Mesothelial cell of epicardium (in vitro differentiated cells): Measurements from ENCODE around the gene TGIF2. TPM values are rescaled to one million over a fixed set of nuclear protein-coding genes. Genes with fewer than 3 reads are reported as not detected.
"Not testable (repeated sequence)": the region's sequence is repeated elsewhere in the genome, so short reads cannot be mapped to it uniquely, and the experiment has no call there.

Source experiments
- DNase-seq, 2 experiments: peaks; one replicate each; pipeline ENCODE4 v3.0.0; 2021; ENCODE audit warnings: low spot score in 2 of 2; ENCODE audit not compliant: unreplicated experiment in 2 of 2
- H3K27ac Mint-ChIP-seq: 2 replicates; pipeline ENCODE4 v1.8.0; 2021; ENCODE audit warnings: mixed read lengths
- H3K27me3 Mint-ChIP-seq: 2 replicates; pipeline ENCODE4 v1.8.0; 2021; ENCODE audit warnings: low read depth, mixed read lengths
- H3K36me3 Mint-ChIP-seq: 2 replicates; pipeline ENCODE4 v1.8.0; 2021; ENCODE audit warnings: mixed read lengths
- H3K4me1 Mint-ChIP-seq: 2 replicates; pipeline ENCODE4 v1.8.0; 2021; ENCODE audit warnings: mixed read lengths
- H3K4me3 Mint-ChIP-seq: 2 replicates; pipeline ENCODE4 v1.8.0; 2021; ENCODE audit warnings: mild to moderate bottlenecking, moderate library complexity, mixed read lengths
- H3K9me3 Mint-ChIP-seq: 2 replicates; pipeline ENCODE4 v1.8.0; 2021; ENCODE audit warnings: mixed read lengths
- total RNA-seq: library from RNA; stranded (reverse); gene quantifications from 3 replicates; pipeline ENCODE4 v1.2.1, GENCODE V29; 2021
- TF ChIP-seq, protein P1 (sequence below): fragments of 200-600 bp; sonication (generic); IDR thresholded peaks from one replicate; pipeline ENCODE4 v1.5.0; 2021; ENCODE audit warnings: antibody characterized with exemption; ENCODE audit not compliant: unreplicated experiment

Gene TGIF2
- total RNA-seq, 1 donor from 2014 or later = 94.4 TPM

DNA sequence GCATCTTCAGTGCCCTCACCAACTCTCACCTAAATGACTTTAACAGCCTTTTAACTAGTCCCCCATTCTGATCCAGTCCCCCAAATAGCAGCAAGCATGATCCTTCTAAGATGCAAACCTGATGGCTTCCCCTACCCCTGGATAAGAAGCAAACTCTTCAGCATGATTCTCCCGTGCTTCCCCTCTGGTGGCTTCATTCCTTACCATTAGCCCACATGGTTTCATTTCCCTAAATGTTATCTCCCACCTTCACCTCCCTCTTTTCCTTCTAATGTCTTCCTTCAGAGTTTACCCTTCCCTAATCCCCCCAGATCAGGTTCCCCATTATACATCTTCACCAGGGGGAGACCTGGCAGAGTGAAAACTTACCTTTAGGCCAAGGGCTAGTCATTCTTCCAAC is 28.1 kb downstream of the TGIF2 start:
- TF ChIP-seq, protein P1, sequence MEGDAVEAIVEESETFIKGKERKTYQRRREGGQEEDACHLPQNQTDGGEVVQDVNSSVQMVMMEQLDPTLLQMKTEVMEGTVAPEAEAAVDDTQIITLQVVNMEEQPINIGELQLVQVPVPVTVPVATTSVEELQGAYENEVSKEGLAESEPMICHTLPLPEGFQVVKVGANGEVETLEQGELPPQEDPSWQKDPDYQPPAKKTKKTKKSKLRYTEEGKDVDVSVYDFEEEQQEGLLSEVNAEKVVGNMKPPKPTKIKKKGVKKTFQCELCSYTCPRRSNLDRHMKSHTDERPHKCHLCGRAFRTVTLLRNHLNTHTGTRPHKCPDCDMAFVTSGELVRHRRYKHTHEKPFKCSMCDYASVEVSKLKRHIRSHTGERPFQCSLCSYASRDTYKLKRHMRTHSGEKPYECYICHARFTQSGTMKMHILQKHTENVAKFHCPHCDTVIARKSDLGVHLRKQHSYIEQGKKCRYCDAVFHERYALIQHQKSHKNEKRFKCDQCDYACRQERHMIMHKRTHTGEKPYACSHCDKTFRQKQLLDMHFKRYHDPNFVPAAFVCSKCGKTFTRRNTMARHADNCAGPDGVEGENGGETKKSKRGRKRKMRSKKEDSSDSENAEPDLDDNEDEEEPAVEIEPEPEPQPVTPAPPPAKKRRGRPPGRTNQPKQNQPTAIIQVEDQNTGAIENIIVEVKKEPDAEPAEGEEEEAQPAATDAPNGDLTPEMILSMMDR = no peak
- Mint-ChIP-seq H3K4me3 (no peak overlapping the region), H3K27me3 (peaks cover 2% of the 10 kb centered on the region), H3K36me3 (no peaks in the 10 kb centered on the region), H3K9me3 (no peaks in the 10 kb centered on the region), H3K27ac (no peak overlapping the region), H3K4me1 (peaks cover 16% of the 10 kb centered on the region)
- no peak for DNase-seq

DNA sequence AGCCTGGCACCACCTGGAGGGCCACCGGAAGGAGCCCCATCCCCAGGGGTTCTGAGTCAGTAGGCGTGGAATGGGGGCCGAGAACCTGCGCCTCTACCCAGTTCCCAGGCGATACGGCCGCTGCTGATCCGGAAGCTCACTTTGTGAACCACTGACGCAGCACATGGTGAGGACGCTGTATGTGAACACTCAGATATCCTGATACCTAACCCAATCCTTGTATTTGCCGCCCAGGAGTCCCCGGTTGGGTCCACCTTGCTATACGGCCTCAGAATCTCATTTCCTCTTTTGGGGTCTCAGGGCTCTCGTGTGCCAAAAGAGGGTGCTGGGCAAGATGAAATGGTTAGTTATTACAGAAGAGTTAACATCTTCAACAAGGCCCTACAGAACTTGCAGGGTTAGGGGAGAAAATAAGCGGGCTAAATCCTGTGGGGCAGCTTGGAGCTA is 31.6 kb downstream of the TGIF2 start:
- Mint-ChIP-seq H3K27me3 (peaks cover 2% of the 10 kb centered on the region), H3K36me3 (no peaks in the 10 kb centered on the region), H3K9me3 (no peaks in the 10 kb centered on the region), H3K4me1 (peaks cover 16% of the 10 kb centered on the region), H3K27ac (peak overlapping the region; percentile 93), H3K4me3 (peak overlapping the region; percentile 98)
- DNase-seq = no peak
- TF ChIP-seq, protein P1 = no peak

DNA sequence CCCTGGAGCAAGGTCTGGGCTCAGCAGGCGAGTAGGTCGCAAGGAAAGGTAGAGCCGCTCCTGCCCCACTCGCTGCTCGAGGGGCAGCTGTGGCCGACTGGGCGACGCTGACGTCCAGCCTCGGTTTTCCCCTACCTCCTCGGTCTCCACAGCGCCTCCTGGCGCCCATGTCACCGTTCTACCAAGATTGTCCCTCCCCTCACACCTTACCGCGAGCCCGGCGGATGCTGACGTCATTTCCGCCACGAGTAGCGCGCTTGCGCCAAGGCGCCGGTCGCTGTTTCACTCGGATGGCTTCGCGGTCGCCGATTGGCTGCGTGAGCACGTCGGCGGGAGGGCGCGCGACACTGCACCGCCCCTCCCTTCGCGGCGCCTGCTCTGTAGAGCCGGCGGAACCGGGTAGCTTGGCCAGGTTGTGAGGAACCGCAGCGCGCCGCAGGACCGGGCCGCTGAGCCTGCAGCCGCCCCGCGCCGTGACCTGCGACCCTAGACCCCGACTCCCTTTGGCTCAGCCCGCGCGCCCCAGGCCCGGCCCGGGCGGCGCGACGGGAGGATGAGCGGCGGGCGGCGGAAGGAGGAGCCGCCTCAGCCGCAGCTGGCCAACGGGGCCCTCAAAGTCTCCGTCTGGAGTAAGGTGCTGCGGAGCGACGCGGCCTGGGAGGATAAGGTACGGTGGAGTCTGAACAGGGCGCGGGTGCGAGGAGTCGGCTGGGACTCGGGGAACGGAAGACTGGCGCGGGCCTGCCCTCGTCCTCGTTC is 32.2 kb downstream of the TGIF2 start, which contains the start of gene RAB5IF:
TSS of gene RAB5IF (plus strand) at position 381 of the 759 bp plus-strand sequence. CDS start at position 554, 173 bp downstream.
- peak; percentile 98 to 99 for DNase-seq
- TF ChIP-seq, protein P1 = peak; percentile 88
- peaks cover 2% of the 10 kb centered on the region for H3K27me3 Mint-ChIP-seq
- peak within 1 kb of the TSS; percentile 93 for H3K27ac Mint-ChIP-seq
- peaks cover 16% of the 10 kb centered on the region for H3K4me1 Mint-ChIP-seq
- peaks cover under 1% of the 10 kb centered on the region for H3K36me3 Mint-ChIP-seq
- H3K9me3 Mint-ChIP-seq = no peaks in the 10 kb centered on the region
- H3K4me3 Mint-ChIP-seq = peak within 1 kb of the TSS; percentile 98

DNA sequence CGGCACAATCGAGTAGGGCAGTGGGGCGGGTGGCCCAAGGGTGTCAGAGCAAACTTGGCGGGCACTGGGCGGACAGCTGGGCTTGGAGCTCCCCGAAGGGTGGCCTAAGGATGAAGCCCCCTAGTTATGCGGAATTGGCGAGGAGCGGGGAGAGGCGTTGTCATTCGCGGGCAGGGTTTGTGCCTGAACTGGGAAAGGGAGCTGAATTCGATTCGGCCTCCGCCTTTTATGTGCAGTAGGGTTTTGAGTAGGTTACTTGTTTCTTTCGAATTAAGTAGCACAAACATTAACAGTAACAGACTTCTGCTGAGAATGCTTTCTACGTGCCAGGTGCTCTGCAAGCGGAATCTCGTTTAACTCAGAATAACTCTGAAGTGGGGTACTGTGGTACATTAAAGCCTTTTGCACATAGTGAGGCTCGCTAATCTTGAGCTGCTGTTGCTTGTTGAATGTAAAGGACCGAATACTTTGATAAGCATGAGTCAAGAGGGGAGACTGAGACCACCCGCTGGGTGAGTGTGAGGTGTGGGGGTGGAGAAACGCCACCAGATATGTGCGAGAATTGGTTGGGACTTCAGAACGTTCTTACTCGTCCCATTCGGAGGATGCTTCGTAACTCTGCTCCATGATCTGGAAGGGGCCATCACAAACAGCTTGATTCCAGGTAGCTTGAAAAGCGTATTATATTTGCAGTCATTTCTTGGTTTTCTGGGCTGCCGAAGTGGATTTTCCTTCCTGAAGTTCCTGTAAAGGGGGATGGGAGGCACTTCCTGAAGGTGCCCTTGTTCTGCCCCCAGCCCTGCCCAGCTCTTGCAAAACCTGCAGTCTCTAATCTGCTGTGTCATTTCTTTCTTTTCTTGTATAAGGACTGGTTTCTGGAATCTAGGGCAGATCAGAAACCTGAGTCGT is 33.0 kb downstream of the TGIF2 start:
- Mint-ChIP-seq H3K4me3 (peak overlapping the region; percentile 98), H3K9me3 (no peaks in the 10 kb centered on the region), H3K36me3 (peaks cover 3% of the 10 kb centered on the region), H3K4me1 (peaks cover 16% of the 10 kb centered on the region), H3K27ac (peak overlapping the region; percentile 92), H3K27me3 (peaks cover 2% of the 10 kb centered on the region)
- DNase-seq = no peak
- TF ChIP-seq, protein P1 = no peak

DNA sequence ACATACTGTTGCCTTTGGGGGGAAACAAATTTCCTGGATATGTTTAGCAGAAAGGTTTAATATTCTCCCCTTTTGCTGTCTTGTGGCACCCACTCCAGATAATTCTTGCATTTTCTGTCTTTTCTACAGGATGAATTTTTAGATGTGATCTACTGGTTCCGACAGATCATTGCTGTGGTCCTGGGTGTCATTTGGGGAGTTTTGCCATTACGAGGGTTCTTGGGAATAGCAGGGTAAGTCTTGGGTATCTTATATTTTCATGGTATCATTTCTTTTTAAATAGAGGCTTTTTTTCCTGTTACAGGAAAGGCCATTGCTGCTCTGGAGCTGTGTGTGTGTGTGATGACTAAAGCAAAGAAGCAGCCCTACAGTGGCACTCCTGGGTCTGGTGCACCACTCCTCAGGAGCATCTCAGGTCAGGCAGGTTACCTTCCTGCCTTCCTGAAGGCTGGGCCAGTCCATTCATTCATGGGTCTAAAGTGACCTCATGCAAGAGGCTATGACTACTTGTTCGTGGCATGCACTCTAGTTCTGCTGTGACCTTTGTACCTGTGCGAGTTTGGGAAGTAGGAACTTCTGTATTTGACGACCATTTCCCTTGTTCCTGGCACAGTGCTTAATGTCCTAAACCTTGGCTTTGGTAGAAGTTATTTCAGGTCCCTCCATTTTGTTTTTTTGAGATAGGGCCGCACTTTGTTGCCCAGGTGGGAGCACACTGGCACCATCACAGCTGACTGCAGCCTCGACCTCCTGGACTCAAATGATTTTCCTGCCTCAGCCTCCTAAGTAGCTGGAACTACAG is 34.4 kb downstream of the TGIF2 start:
- Mint-ChIP-seq H3K27me3 (peaks cover 2% of the 10 kb centered on the region), H3K4me1 (peaks cover 16% of the 10 kb centered on the region), H3K9me3 (no peaks in the 10 kb centered on the region), H3K27ac (no peak overlapping the region), H3K4me3 (peak overlapping the region; percentile 98), H3K36me3 (peaks cover 8% of the 10 kb centered on the region)
- TF ChIP-seq, protein P1 = no peak
- DNase-seq = no peak

DNA sequence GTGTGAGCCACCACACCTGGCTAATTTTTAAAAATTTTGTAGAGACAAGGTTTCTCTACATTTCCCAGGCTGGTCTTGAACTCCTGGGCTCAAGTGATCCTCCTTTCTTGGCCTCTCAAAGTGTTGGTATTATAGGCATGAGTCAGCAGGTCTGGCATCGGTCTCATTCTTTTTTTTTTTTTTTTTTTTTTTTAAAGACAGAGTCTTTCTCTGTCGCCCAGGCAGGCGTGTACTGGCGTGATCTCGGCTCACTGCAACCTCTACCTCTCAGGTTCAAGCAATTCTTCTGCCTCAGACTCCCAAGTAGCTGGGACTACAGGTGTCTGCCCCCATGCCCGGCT is 35.0 kb downstream of the TGIF2 start:
- H3K27ac Mint-ChIP-seq, DNase-seq, H3K36me3 Mint-ChIP-seq, H3K9me3 Mint-ChIP-seq, H3K27me3 Mint-ChIP-seq, H3K4me3 Mint-ChIP-seq: not testable (repeated sequence)
- peaks cover 16% of the 10 kb centered on the region for H3K4me1 Mint-ChIP-seq
